Activated naive CD4-positive, alpha-beta T cell treated with anti-CD3 and anti-CD28 coated beads for 36 hours (primary cell): ENCODE measurements around the gene SET. TPM values are rescaled to one million over a fixed set of nuclear protein-coding genes. Genes with fewer than 3 reads are reported as not detected.

Source experiments
- total RNA-seq, 2 experiments: library from RNA; stranded (reverse); gene quantifications; one replicate each; pipeline ENCODE4 v1.2.3, GENCODE V29; 2021

Gene SET
- total RNA-seq, 2 experiments from 2014 or later: 669 to 771 TPM

Other genes with a start within 250 kb of the SET start
- 10 to 100 TPM; 73.6 to 73.7 TPM for gene ODF2, start 233.2 kb upstream of the SET start, total RNA-seq
- 10 to 100 TPM; 48.7 to 51.6 TPM for gene GLE1, start 184.5 kb upstream of the SET start, total RNA-seq
- gene SPTAN1, start 136.6 kb upstream of the SET start, total RNA-seq: 100 to 1,000 TPM; 162 to 183 TPM
- gene DYNC2I2, start 32.4 kb upstream of the SET start, total RNA-seq: 10 to 100 TPM; 32.4 to 32.8 TPM
- gene PKN3, start 13.3 kb downstream of the SET start, total RNA-seq: 1 to 10 TPM; 6.3 to 7.3 TPM
- gene ZDHHC12, start 34.9 kb downstream of the SET start, total RNA-seq: 10 to 100 TPM; 50.9 to 53.1 TPM
- gene ZER1, start 82.7 kb downstream of the SET start, total RNA-seq: 10 to 100 TPM in 1 of 2 experiments, 1 to 10 TPM in 1; 9.9 to 11.0 TPM
- gene TBC1D13, start 98.0 kb downstream of the SET start, total RNA-seq: 1 to 10 TPM; 8.3 to 9.0 TPM
- gene ENDOG, start 129.3 kb downstream of the SET start, total RNA-seq: 10 to 100 TPM in 1 of 2 experiments, 1 to 10 TPM in 1; 9.9 to 10.3 TPM
- 10 to 100 TPM; 72.9 to 82.3 TPM for gene SPOUT1, start 140.6 kb downstream of the SET start, total RNA-seq
- 10 to 100 TPM; 29.6 to 33.6 TPM for gene KYAT1, start 192.7 kb downstream of the SET start, total RNA-seq
- 10 to 100 TPM; 13.1 to 13.2 TPM for gene LRRC8A, start 192.9 kb downstream of the SET start, total RNA-seq
- under 1 TPM; 0.44 to 0.50 TPM for gene PHYHD1, start 231.8 kb downstream of the SET start, total RNA-seq